ENCODE results near the gene ZMAT5.

ZMAT5 gene

GRCh38 chr22:29726512-29727130 lies 40.2 kb downstream of the ZMAT5 start:
- DNase-seq = no peak

- DNase-seq = no peak
Measured at GRCh38 chr22:29726106-29726505, 40.7 kb downstream of the ZMAT5 start.

GRCh38 chr22:29724843-29725242 lies 42.0 kb downstream of the ZMAT5 start:
- DNase-seq = no peak

- no peak for DNase-seq
Measured at GRCh38 chr22:29723766-29724165, 43.0 kb downstream of the ZMAT5 start.

- no peak for DNase-seq
Measured at GRCh38 chr22:29722587-29722986, 44.2 kb downstream of the ZMAT5 start.

GRCh38 chr22:29722151-29722550 lies 44.7 kb downstream of the ZMAT5 start:
- no peak for DNase-seq

- DNase-seq = no peak
Measured at GRCh38 chr22:29720811-29721323, 45.9 kb downstream of the ZMAT5 start.

GRCh38 chr22:29719899-29720645 lies 46.7 kb downstream of the ZMAT5 start, which contains the start of gene CABP7:
CABP7 (plus strand) TSS chr22:29720003; CDS start chr22:29720425, 422 bp downstream.
- no peak for DNase-seq

- DNase-seq = no peak
Measured at GRCh38 chr22:29718949-29719898, 47.6 kb downstream of the ZMAT5 start.

GRCh38 chr22:29717789-29718188 lies 49.0 kb downstream of the ZMAT5 start:
- peak; percentile 67 for DNase-seq

GRCh38 chr22:29716814-29717545 lies 49.8 kb downstream of the ZMAT5 start:
- DNase-seq = no peak

- DNase-seq = peak; percentile 55
Measured at GRCh38 chr22:29715705-29716104, 51.1 kb downstream of the ZMAT5 start.

- DNase-seq = peak; percentile 79
Measured at GRCh38 chr22:29715240-29715639, 51.6 kb downstream of the ZMAT5 start.

GRCh38 chr22:29713156-29713727 lies 53.6 kb downstream of the ZMAT5 start:
- DNase-seq = no peak

GRCh38 chr22:29712119-29712518 lies 54.7 kb downstream of the ZMAT5 start:
- no peak for DNase-seq

GRCh38 chr22:29710922-29711593 lies 55.7 kb downstream of the ZMAT5 start:
- peak; percentile 79 for DNase-seq

- no peak for DNase-seq
Measured at GRCh38 chr22:29710193-29710592, 56.6 kb downstream of the ZMAT5 start.

- no peak for DNase-seq
Measured at GRCh38 chr22:29707471-29707870, 59.3 kb downstream of the ZMAT5 start.

- peak; percentile 42 for DNase-seq
Measured at GRCh38 chr22:29707010-29707409, 59.8 kb downstream of the ZMAT5 start.

GRCh38 chr22:29706486-29706885 lies 60.3 kb downstream of the ZMAT5 start:
- DNase-seq = peak; percentile 21

- no peak for DNase-seq
Measured at GRCh38 chr22:29705651-29706050, 61.2 kb downstream of the ZMAT5 start.
